ENCODE measurements around the gene ANKRD16. TPM values are rescaled to one million over a fixed set of nuclear protein-coding genes. Genes with fewer than 3 reads are reported as not detected.
"Not testable (repeated sequence)": the region's sequence is repeated elsewhere in the genome, so short reads cannot be mapped to it uniquely, and the experiment has no call there.

Gene ANKRD16
- total RNA-seq, 1 donor from 2014 or later: 8.2 TPM

- no peak for DNase-seq (ENCODE audit: low read depth)
Observed at GRCh38 chr10:5876181-5876768, 13.4 kb downstream of the ANKRD16 start.

- peak; percentile 62 for DNase-seq (ENCODE audit: low read depth)
Observed at GRCh38 chr10:5873515-5873995, 16.1 kb downstream of the ANKRD16 start.

GRCh38 chr10:5871596-5871995 lies 18.1 kb downstream of the ANKRD16 start:
- no peak for DNase-seq (ENCODE audit: low read depth)

GRCh38 chr10:5869156-5869555 lies 20.5 kb downstream of the ANKRD16 start:
- DNase-seq (ENCODE audit: low read depth): no peak

GRCh38 chr10:5868383-5868782 lies 21.3 kb downstream of the ANKRD16 start:
- DNase-seq (ENCODE audit: low read depth): not testable (repeated sequence)

- DNase-seq (ENCODE audit: low read depth): not testable (repeated sequence)
Observed at GRCh38 chr10:5867091-5867615, 22.5 kb downstream of the ANKRD16 start.

GRCh38 chr10:5866451-5867081 lies 23.1 kb downstream of the ANKRD16 start:
- DNase-seq (ENCODE audit: low read depth): not testable (repeated sequence)

GRCh38 chr10:5862981-5863685 lies 26.6 kb downstream of the ANKRD16 start:
- DNase-seq (ENCODE audit: low read depth): not testable (repeated sequence)

- DNase-seq (ENCODE audit: low read depth): no peak
Observed at GRCh38 chr10:5862360-5862961, 27.2 kb downstream of the ANKRD16 start.

GRCh38 chr10:5860066-5860465 lies 29.6 kb downstream of the ANKRD16 start:
- DNase-seq (ENCODE audit: low read depth): no peak

- DNase-seq (ENCODE audit: low read depth): no peak
Observed at GRCh38 chr10:5858811-5859210, 30.9 kb downstream of the ANKRD16 start.

- DNase-seq (ENCODE audit: low read depth): no peak
Observed at GRCh38 chr10:5856701-5857004, 33.0 kb downstream of the ANKRD16 start.

GRCh38 chr10:5855979-5856700 lies 33.6 kb downstream of the ANKRD16 start:
- DNase-seq (ENCODE audit: low read depth): no peak

- no peak for DNase-seq (ENCODE audit: low read depth)
Observed at GRCh38 chr10:5854131-5854475, 35.6 kb downstream of the ANKRD16 start.

- not testable (repeated sequence) for DNase-seq (ENCODE audit: low read depth)
Observed at GRCh38 chr10:5846667-5847066, 43.0 kb downstream of the ANKRD16 start.

- no peak for DNase-seq (ENCODE audit: low read depth)
Observed at GRCh38 chr10:5844345-5845055, 45.2 kb downstream of the ANKRD16 start.

GRCh38 chr10:5843686-5844344 lies 45.9 kb downstream of the ANKRD16 start:
- no peak for DNase-seq (ENCODE audit: low read depth)

- DNase-seq (ENCODE audit: low read depth): no peak
Observed at GRCh38 chr10:5841965-5842364, 47.7 kb downstream of the ANKRD16 start.

- DNase-seq (ENCODE audit: low read depth): peak; percentile 45
Observed at GRCh38 chr10:5840314-5841307, 49.1 kb downstream of the ANKRD16 start.

Measured in renal cortical epithelial cell (primary cell).